HG02678 (cell line): ENCODE results near the gene GPR107.

Experiments used
- ATAC-seq: cut with Tn5 transposase; IDR thresholded peaks from one replicate; pipeline ENCODE4 v1.9.1; 2021; ENCODE audit warnings: mild to moderate bottlenecking, moderate library complexity; ENCODE audit not compliant: unreplicated experiment

GPR107 gene

GRCh38 chr9:130155647-130156046, 101.9 kb downstream of the GPR107 start:
- no peak for ATAC-seq

DNA sequence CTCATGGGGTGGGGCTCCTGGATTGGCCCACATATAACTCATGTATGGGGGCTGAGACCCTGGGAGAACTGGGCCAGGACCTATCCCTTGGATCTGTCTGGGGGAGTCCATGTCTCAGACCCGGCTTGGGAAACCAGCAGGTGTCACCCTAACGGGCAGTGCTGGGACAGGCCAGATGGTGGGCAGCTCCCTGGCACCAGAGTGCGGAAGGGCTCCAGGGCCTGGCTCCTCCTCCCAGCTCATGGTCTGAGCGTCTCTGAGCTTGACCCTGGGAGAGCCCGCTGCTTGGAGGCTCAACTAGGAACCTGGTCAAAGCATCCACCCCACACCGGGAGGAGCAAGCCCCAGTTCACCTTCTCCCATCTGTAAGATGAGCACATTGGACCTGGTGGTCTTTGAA, 103.0 kb downstream of the GPR107 start:
- no peak for ATAC-seq

GRCh38 chr9:130157079-130157478, 103.4 kb downstream of the GPR107 start:
- ATAC-seq = no peak

DNA sequence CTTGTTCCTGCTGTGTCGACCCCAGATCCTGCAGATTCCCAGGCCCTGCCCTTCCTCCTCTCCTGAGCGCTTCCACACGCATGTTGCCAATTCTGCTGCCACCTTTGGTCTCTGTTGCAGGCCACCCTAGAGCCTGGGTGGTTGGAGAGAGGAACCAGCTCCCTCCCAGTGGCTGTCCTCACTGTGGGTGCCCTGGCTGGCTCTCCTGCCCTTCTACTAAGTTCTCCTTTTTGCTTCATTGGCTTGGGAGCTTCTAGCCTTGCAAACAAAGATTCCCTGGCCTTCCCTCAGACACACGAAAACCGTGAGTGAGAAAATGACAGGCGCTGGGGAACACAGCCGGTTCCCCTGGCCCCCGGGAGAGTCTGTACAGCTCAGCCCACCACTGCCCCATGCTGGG, 104.3 kb downstream of the GPR107 start:
- no peak for ATAC-seq

GRCh38 chr9:130159057-130159456, 105.4 kb downstream of the GPR107 start:
- ATAC-seq = no peak

GRCh38 chr9:130159915-130160670, 106.4 kb downstream of the GPR107 start:
- ATAC-seq = no peak

GRCh38 chr9:130160862-130161470, 107.3 kb downstream of the GPR107 start:
- no peak for ATAC-seq

- no peak for ATAC-seq
These were observed 111.9 kb downstream of the GPR107 start for GRCh38 chr9:130165579-130165978.

DNA sequence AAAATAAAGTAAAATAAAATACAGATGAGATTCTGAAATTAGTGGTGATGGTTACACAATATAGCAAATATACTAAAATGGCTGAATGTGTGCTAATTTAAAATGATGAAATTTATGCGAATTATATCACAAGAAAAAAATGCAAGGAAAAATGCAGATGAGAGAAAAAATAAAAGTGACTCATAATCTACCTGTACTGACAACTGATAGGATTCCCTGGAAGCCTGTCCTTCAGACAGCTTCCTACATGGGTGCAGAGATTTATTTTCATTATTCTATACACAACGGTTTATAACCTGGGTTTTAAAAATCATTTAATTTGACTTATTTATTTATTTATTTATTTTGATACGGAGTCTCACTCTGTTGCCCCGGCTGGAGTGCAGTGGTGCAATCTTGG, 112.7 kb downstream of the GPR107 start:
- no peak for ATAC-seq

DNA sequence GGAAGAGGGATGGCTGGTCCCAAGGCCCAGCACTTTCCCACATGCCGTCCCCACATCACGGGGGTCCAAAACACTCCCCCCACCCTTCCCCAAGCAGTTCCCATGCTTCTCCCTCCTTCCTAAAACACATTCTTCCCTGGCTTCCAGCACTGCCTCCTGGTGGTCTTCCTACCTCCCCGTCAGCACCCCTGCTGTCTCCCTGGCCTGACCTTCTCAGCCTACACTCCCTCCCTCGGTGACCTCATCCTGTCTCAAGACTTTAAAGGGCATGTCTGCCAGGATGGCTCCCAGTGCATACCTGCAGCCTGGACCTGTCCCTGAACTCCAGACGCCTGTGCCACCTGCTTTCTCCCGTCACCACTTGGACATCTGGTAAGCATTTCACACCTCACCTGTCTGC, 114.2 kb downstream of the GPR107 start:
- no peak for ATAC-seq

DNA sequence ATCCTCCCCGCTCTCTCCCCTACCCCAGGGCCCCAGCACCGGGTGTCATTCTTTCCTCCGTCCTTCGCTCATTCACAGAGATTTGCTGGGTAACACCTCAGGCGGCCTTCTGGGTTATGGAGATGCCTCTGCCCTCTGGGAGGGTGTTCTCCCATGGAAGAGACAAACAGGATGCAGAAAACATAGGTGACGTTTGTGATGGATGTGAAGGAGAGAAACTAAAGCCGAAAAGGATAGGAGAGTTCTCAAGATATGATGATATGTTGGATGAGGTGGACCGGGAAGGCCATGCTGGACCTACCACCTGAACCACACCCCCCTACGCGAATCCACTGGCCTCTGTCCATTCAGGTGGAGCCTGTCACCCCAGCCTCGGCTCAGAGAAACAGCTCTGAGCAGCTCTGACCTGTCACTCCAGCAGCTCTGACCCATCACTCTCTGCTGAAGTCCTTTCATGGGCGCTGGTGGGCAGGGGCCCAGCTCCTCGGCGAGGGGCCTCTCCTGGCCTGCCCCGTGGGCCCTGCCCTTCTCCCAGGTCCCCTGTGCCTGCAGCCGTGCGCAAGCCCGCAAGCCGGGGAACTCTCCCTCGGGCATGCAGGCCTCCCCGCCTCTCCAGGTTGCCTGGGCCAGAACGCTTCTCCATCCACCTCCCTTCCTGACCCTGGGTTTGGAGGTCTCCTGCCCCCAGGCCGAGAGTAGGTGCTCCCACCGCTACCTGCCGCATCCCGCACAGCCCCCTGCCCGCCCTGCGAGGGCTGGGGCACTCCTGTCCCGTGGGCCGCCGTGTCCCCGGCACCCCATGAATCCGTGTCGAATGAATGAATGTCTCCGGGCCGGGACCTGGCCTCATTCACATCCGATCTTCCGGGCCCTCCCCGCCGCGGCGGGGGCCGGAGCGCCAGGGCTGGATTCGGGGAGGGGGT, 117.8 kb downstream of the GPR107 start:
- no peak for ATAC-seq

GRCh38 chr9:130172161-130172857, 118.6 kb downstream of the GPR107 start, which contains the start of gene NCS1:
NCS1 (plus strand) TSS chr9:130172404; CDS start chr9:130172664, 260 bp downstream.
- no peak for ATAC-seq

- ATAC-seq = no peak
These were observed 119.4 kb downstream of the GPR107 start for GRCh38 chr9:130172858-130173665.

DNA sequence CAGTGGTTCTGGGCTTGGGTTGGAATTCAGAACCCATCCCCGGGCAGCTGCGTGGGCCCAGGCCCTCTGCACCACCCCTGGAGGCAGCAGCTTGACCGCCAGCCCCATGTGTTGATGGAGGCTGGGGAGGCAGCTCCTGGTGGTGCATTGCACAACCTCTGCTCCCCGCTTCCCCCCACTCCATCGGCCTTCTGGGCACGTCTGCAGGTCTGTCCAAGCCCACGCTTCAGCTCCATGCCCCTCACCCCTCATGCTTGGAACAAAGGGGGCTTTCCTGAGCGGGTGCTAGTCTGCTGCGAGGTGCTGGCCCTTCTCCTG, 119.9 kb downstream of the GPR107 start:
- ATAC-seq = no peak

DNA sequence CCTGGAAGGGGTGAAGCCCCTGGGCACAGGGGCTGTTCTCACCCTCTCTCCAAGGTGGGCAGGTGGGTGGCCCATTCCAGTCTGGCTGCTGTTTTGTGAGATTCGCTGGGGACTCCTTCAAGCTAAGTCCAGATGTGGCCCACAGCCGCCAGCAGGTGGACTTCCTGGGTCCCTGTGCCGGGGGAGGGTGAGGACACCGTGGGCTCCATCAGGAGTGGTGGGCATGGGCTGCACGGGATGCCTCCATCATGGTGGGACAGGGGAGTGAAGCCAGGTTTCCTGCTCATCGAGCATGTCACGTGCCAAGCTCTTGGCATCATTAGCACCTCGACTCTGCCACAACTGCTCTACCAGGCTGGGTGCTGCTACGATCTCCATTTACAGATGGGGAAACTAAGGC, 120.3 kb downstream of the GPR107 start:
- no peak for ATAC-seq

- ATAC-seq = no peak
These were observed 121.2 kb downstream of the GPR107 start for GRCh38 chr9:130174920-130175321.

- no peak for ATAC-seq
These were observed 121.6 kb downstream of the GPR107 start for GRCh38 chr9:130175355-130175754.

- ATAC-seq = no peak
These were observed 123.1 kb downstream of the GPR107 start for GRCh38 chr9:130176760-130177159.

DNA sequence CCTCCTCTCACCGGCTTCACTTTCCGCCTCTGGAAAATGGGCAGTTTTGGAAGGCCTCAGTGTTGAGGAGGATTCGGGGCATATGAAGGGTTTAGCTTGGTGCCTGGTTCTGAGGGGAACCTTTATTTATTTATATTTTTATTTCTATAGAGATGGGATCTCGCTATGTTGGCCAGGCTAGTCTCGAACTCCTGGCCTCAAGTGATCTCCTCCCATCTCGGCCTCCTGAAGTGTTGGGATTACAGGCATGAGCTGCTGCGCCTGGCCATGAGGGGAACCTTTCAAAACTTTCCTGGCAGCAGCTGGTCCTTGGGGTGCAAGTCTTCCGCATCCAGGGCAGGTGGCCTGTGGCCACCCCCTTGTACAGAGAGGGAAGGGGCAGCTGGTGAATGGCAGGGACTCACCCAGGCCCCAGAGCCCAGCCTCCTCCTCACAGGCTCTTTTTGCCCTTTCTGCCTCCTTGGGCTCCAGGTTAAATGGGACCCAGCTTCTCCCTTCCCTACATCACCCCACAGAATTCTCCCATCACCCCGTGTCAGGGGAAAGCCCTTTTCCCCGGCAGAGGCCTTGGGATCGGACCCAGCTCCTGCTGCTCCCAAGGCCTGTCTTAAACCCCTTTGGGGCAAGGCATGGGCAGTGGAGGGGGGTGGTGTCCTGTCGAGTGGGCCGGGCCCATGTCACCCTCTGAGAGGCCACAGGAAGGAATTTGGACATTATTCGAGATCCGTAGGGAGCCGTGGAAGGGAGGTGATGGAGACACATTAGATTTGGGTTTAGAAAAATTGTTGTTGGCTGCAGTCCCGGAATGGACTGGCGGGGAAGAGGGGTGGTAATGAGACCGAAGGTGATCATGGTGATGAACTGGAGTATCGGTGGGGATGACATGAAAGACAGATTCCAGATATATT, 124.4 kb downstream of the GPR107 start:
- no peak for ATAC-seq
